IMR-90 (cell line): ENCODE results near the gene STX16. TPM values are rescaled to one million over a fixed set of nuclear protein-coding genes. Genes with fewer than 3 reads are reported as not detected.

Experiments
- ATAC-seq: fragments of 200-7000 bp; cut with Tn5 transposase; 2 replicates; pipeline ENCODE4 v1.9.1; 2020; ENCODE audit warnings: low read depth, mild to moderate bottlenecking, moderate library complexity
- BruUV-seq: library from RNA; stranded (reverse); fragments of 400-500 nt; replicated peaks from 2 replicates; lab custom pipeline; 2021; lab: Mats Ljungman, UMichigan
- CTCF ChIA-PET: fragments of 300-600 bp; formaldehyde crosslinking; extraction: SDS; loops from one replicate; lab custom pipeline; 2021; ENCODE audit warnings: antibody characterized with exemption; lab: Yijun Ruan, JAX
- POLR2A ChIA-PET: fragments of 300-600 bp; sonication (Branson Sonifier 250); formaldehyde crosslinking; loops from one replicate; lab custom pipeline; 2022; ENCODE audit warnings: antibody characterized with exemption; ENCODE audit not compliant: unreplicated experiment; lab: Charles Lee
- DNase-seq: peaks from one replicate; pipeline ENCODE4 v3.0.0; 2013
- H2AFZ ChIP-seq: replicated peaks from 2 replicates; pipeline ENCODE3; 2013; ENCODE audit warnings: low read length, mild to moderate bottlenecking; ENCODE audit not compliant: poor library complexity
- H2AK5ac ChIP-seq: 2 replicates; pipeline ENCODE4 v1.6.1; 2013; ENCODE audit warnings: low read depth, low read length, inconsistent platforms
- H2AK9ac ChIP-seq: replicated peaks from 2 replicates; pipeline ENCODE3; 2013; ENCODE audit warnings: mild to moderate bottlenecking, low read depth, low read length, moderate library complexity; ENCODE audit not compliant: poor library complexity
- H2BK120ac ChIP-seq: 2 replicates; pipeline ENCODE4 v1.6.1; 2013; ENCODE audit warnings: low read depth, low read length, inconsistent platforms
- H2BK15ac ChIP-seq: 3 replicates; pipeline ENCODE4 v1.6.1; 2013; ENCODE audit warnings: low read depth, low read length, inconsistent platforms
- H2BK20ac ChIP-seq: 2 replicates; pipeline ENCODE4 v1.6.1; 2013; ENCODE audit warnings: low read depth, mild to moderate bottlenecking, inconsistent platforms, low read length, moderate library complexity
- H2BK5ac ChIP-seq: 2 replicates; pipeline ENCODE4 v1.6.1; 2013; ENCODE audit warnings: mild to moderate bottlenecking, low read depth, low read length, inconsistent platforms; ENCODE audit not compliant: poor library complexity, severe bottlenecking
- H3K14ac ChIP-seq: replicated peaks from 2 replicates; pipeline ENCODE4 v1.6.1; 2013; ENCODE audit warnings: low read depth, low read length, inconsistent platforms
- H3K18ac ChIP-seq: 2 replicates; pipeline ENCODE4 v1.6.1; 2013; ENCODE audit warnings: low read depth, low read length, control low read depth
- H3K23ac ChIP-seq: 2 replicates; pipeline ENCODE4 v1.6.1; 2013; ENCODE audit warnings: low read depth, low read length, inconsistent platforms
- H3K27ac ChIP-seq: 2 replicates; pipeline ENCODE4 v1.5.1; 2013; ENCODE audit warnings: mild to moderate bottlenecking, control low read depth, low read length; ENCODE audit not compliant: insufficient read depth
- H3K27me3 ChIP-seq: 2 replicates; pipeline ENCODE4 v1.6.1; 2013; ENCODE audit warnings: low read length; ENCODE audit not compliant: control insufficient read depth, insufficient read depth
- H3K36me3 ChIP-seq: 2 replicates; pipeline ENCODE4 v1.6.1; 2013; ENCODE audit warnings: low read length, mixed read lengths; ENCODE audit not compliant: control insufficient read depth, insufficient read depth
- H3K4ac ChIP-seq: 2 replicates; pipeline ENCODE4 v1.6.1; 2013; ENCODE audit warnings: low read depth, low read length, inconsistent platforms
- H3K4me1 ChIP-seq: 2 replicates; pipeline ENCODE4 v1.6.1; 2013; ENCODE audit warnings: low read length, mixed read lengths; ENCODE audit not compliant: control insufficient read depth, insufficient read depth
- H3K4me2 ChIP-seq: 2 replicates; pipeline ENCODE4 v1.6.1; 2013; ENCODE audit warnings: low read depth, mild to moderate bottlenecking, control low read depth, low read length, moderate library complexity
- H3K4me3 ChIP-seq: 2 replicates; pipeline ENCODE4 v1.5.1; 2013; ENCODE audit warnings: low read depth, mild to moderate bottlenecking, control low read depth, low read length, moderate library complexity; ENCODE audit not compliant: insufficient read depth
- H3K56ac ChIP-seq: 2 replicates; pipeline ENCODE4 v1.6.1; 2013; ENCODE audit warnings: low read length, inconsistent platforms; ENCODE audit not compliant: insufficient read depth; ENCODE audit errors: extremely low read depth
- H3K79me1 ChIP-seq, 2 experiments: 2 replicates each; pipeline ENCODE4 v1.6.1; 2013; ENCODE audit warnings: low read length in 2 of 2, inconsistent platforms in 1 of 2, low read depth in 1 of 2
- H3K9ac ChIP-seq: 2 replicates; pipeline ENCODE4 v1.6.1; 2013; ENCODE audit warnings: low read depth, low read length, control low read depth
- H3K9me1 ChIP-seq: 2 replicates; pipeline ENCODE4 v1.6.1; 2013; ENCODE audit warnings: low read length, inconsistent platforms; ENCODE audit not compliant: insufficient read depth
- H3K9me3 ChIP-seq: 2 replicates; pipeline ENCODE4 v1.6.1; 2013; ENCODE audit warnings: low read length; ENCODE audit not compliant: control insufficient read depth, insufficient read depth
- H4K20me1 ChIP-seq: 2 replicates; pipeline ENCODE4 v1.6.1; 2013; ENCODE audit warnings: low read length, inconsistent platforms; ENCODE audit not compliant: insufficient read depth
- H4K5ac ChIP-seq: 2 replicates; pipeline ENCODE4 v1.6.1; 2013; ENCODE audit warnings: mild to moderate bottlenecking, low read depth, low read length, control low read depth
- H4K8ac ChIP-seq, 2 experiments: 2 replicates each; pipeline ENCODE4 v1.6.1; 2013; ENCODE audit warnings: low read depth in 2 of 2, low read length in 2 of 2, control low read depth in 1 of 2, inconsistent platforms in 1 of 2
- H4K91ac ChIP-seq: 2 replicates; pipeline ENCODE4 v1.6.1; 2013; ENCODE audit warnings: low read depth, low read length, inconsistent platforms; ENCODE audit not compliant: insufficient read depth
- FOS ChIP-seq: fragments of 150-350 bp; IDR thresholded peaks from 2 replicates; pipeline ENCODE4 v1.6.1; 2016; ENCODE audit warnings: low read depth, low read length
- WGBS, 2 experiments: methylation state at CpG; one replicate each; pipeline versions ENCODE4 v1.1.5 to v1.1.7; 2013; ENCODE audit warnings: missing lambda C conversion rate in 2 of 2; ENCODE audit not compliant: insufficient read length in 1 of 2; ENCODE audit errors: extremely low coverage in 2 of 2; 5-methylcytosine and 5-hydroxymethylcytosine counted together
- dilution Hi-C: fragments of 300-500 bp; cut with HindIII; formaldehyde crosslinking; loops from one replicate; pipeline ENCODE4 v1.14.3; 2018; ENCODE audit warnings: low sequenced_read_pairs; ENCODE audit not compliant: unreplicated experiment
- in situ Hi-C: fragments of 300-500 bp; cut with MboI; formaldehyde crosslinking; loops from 3 replicates; pipeline ENCODE4 v1.14.3; 2019; ENCODE audit warnings: low sequenced_read_pairs, inconsistent platforms, mixed read lengths
- intact Hi-C: fragments of 100-400 bp; cut with micrococcal nuclease; formaldehyde crosslinking; loops from 2 replicates; pipeline ENCODE4 v1.10.0; 2022
- polyA plus RNA-seq, 3 experiments: library from polyadenylated mRNA; depleted of rRNA; stranded (reverse); fragments of >200 nt; gene quantifications; 2 replicates each; pipeline ENCODE4 v1.2.3, GENCODE V29; 2012; ENCODE audit warnings: low replicate concordance in 1 of 3
- total RNA-seq: library from RNA; depleted of rRNA; stranded (reverse); fragments of >200 nt; gene quantifications from 2 replicates; pipeline ENCODE4 v1.2.3, GENCODE V29; 2012
- TF ChIP-seq, protein P1 (sequence below): fragments of 150-350 bp; IDR thresholded peaks from 2 replicates; pipeline ENCODE4 v1.6.1; 2016; ENCODE audit warnings: low read depth, mild to moderate bottlenecking, low read length, moderate library complexity, borderline replicate concordance

The STX16 gene
- total and polyA plus RNA-seq, 2 of the 4 experiments (the other 2 are of a cell fraction): 26.9 to 58.2 TPM

DNA sequence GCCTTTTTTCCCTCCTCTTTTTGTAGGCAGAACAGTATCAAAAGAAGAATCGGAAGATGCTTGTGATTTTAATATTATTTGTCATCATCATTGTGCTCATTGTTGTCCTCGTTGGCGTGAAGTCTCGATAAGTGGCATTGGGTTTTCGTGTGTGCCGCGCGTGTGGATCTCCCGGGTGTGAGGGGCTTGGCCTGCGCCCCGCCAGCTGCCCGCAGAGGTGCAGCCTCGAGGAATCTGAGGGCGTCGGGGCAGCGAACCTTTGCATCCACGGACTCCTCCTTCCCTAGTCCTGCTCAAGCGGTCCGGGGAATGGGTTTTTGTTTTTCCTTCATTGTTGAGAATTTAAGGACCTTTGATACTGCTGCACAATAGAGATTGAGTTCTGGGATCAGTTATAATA, 25.1 kb downstream of the STX16 start:
- Histone ChIP-seq H3K9ac (no peak overlapping the region), H3K4me1 (no peaks in the 10 kb centered on the region), H3K9me1 (peaks cover 6% of the 10 kb centered on the region; the same call in 1 of the 2 replicates), H3K27ac (no peak overlapping the region), H4K5ac (no peak overlapping the region), H3K14ac (no peak overlapping the region), H3K79me1 (peaks cover 12 to 29% of the 10 kb centered on the region in 2 experiments; a peak in 3 of 4 replicates), H3K27me3 (no peaks in the 10 kb centered on the region), H3K18ac (no peak overlapping the region), H2AFZ (no peak overlapping the region), H2AK5ac (no peak overlapping the region), H4K8ac (no peak overlapping the region), H2BK120ac (no peak overlapping the region), H2BK20ac (no peak overlapping the region), H3K9me3 (no peaks in the 10 kb centered on the region), H4K91ac (no peak overlapping the region), H2AK9ac (no peak overlapping the region), H2BK15ac (no peak overlapping the region), H3K23ac (no peak overlapping the region), H3K56ac (no peak overlapping the region), H3K4me2 (no peak overlapping the region), H3K36me3 (peaks cover 50% of the 10 kb centered on the region), H2BK5ac (no peak overlapping the region), H4K20me1 (no peaks in the 10 kb centered on the region; the same call in 1 of the 2 replicates), H3K4ac (no peak overlapping the region), H3K4me3 (no peak overlapping the region)
- no peak for ATAC-seq
- ChIA-PET CTCF (no interaction called here), POLR2A (no interaction called here)
- in situ Hi-C loops (no loop called here), intact Hi-C loops (no loop called here), dilution Hi-C loops (no loop called here)
- TF ChIP-seq, protein P1, sequence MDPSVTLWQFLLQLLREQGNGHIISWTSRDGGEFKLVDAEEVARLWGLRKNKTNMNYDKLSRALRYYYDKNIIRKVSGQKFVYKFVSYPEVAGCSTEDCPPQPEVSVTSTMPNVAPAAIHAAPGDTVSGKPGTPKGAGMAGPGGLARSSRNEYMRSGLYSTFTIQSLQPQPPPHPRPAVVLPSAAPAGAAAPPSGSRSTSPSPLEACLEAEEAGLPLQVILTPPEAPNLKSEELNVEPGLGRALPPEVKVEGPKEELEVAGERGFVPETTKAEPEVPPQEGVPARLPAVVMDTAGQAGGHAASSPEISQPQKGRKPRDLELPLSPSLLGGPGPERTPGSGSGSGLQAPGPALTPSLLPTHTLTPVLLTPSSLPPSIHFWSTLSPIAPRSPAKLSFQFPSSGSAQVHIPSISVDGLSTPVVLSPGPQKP: no peak
- TF ChIP-seq FOS: no peak
- no CpG with 5 or more reads among the region's 19 CpGs for whole genome bisulfite sequencing, 2 experiments
- no TSS peak for BruUV-seq
- no peak for DNase-seq
